NCI-H128 (cell line): ENCODE results near the gene HMGN5.

ENCODE experiments used
- DNase-seq: peaks from one replicate; lab custom pipeline; 2025; ENCODE audit not compliant: unreplicated experiment; lab: John Stamatoyannopoulos, UW

HMGN5 gene

GRCh38 chrX:81120936-81121371, 80.8 kb downstream of the HMGN5 start:
- DNase-seq, result no peak

GRCh38 chrX:81120258-81120935, 81.3 kb downstream of the HMGN5 start:
- DNase-seq, result no peak

GRCh38 chrX:81114757-81115156, 87.0 kb downstream of the HMGN5 start:
- DNase-seq, result no peak

GRCh38 chrX:81110286-81110685, 91.4 kb downstream of the HMGN5 start:
- DNase-seq, result no peak

GRCh38 chrX:81082649-81083048, 119.1 kb downstream of the HMGN5 start:
- no peak for DNase-seq
